Activated CD4-positive, alpha-beta T cell treated with anti-CD3 and anti-CD28 coated beads, Interleukin-2, amount 50 U/mL, for 1 hour (primary cell): Measurements from ENCODE around the gene LRG1.

Experiments used
- DNase-seq: peaks from one replicate; pipeline ENCODE4 v3.0.0-alpha.2; 2020

The LRG1 gene

GRCh38 chr19:4506449-4507149 lies 33.2 kb downstream of the LRG1 start:
- DNase-seq: no peak

- DNase-seq: no peak
Measured at GRCh38 chr19:4505570-4506448, 34.0 kb downstream of the LRG1 start.

DNA sequence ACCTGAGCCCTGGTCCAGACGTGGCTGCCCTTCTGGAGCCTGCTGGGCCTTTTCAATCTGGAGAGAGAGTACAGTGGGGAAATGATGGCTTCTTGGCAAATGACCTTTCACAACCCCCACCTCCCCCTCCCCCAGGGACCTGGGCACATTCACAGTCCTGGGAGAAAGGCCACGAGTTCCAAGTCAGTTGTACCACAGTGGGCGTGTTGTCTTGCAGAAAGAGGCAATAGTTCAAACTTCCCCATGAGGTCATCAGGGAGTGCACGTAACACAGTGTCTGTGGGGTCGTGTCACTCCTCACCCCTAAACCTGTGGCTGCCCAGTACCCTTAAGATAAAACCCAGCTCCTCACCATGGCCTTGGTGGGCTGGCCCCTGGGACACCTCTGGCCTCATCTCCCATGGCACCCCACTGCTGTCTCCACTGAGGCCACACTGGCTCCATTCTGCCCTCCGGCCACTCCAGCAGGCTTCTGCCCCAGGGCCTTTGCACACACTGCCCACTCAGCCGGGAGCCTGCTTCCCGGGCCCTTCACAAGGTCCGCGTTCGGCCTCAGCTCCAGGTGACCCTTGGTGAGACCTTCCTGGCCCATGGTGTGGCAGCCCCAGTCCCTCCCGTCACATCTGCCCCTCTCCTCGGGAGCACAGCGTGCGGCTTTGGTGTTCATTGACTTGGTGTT lies 34.8 kb downstream of the LRG1 start:
- DNase-seq: no peak

GRCh38 chr19:4504297-4504701 lies 35.5 kb downstream of the LRG1 start:
- DNase-seq: no peak

GRCh38 chr19:4503825-4504170 lies 36.0 kb downstream of the LRG1 start:
- no peak for DNase-seq

- no peak for DNase-seq
Measured at GRCh38 chr19:4503132-4503824, 36.6 kb downstream of the LRG1 start.

- DNase-seq: no peak
Measured at GRCh38 chr19:4502282-4503131, 37.3 kb downstream of the LRG1 start.

DNA sequence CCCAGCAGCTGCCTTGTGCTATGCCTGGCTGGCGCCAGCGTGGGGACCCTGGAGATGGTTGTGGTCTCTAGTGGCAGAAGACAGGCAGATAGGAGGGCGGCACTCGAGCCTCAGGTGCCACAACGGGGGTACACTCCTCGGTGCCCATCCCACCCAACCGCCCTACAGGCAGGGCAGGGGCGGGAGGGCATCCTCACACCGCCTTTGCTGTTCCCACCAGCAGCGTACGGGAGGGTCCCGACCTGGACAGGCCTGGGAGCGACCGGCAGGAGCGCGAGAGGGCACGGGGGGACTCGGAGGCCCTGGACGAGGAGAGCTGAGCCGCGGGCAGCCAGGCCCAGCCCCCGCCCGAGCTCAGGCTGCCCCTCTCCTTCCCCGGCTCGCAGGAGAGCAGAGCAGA lies 38.1 kb downstream of the LRG1 start:
- no peak for DNase-seq

DNA sequence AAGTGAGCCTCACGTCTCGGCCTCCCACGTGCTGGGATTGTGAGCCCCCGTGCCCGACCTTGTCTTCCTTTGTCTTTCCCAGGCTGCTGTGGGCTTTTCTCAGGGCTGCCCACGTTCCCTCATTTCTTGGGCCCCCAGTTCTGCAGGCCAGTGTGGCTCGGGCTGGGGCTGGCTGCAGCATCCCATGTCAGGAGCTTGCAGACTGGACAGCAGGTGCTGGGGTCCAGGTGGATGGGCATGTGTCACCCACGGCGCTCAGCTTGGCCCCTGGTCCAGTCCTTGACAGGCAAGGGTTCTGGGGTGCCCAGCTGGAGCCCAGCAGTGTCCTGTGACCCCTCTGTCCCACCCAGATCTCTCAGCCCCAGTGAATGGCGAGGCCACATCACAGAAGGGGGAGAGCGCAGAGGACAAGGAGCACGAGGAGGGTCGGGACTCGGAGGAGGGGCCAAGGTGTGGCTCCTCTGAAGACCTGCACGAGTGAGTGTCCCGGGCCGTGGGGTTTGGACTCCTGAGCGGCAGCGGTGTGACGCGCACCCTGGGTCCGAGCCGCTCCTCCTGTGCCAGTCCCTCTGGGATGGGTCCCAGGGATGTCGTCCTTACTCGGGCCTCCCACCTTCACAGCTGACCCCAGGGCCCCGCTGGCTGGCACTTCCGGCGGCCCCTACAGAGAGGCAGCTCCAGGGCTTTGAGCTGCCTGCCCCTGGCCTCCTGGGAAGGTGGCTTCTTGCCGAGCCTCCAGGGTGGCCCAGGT lies 38.8 kb downstream of the LRG1 start:
- DNase-seq: no peak

GRCh38 chr19:4499855-4500254 lies 40.0 kb downstream of the LRG1 start:
- no peak for DNase-seq

- no peak for DNase-seq
Measured at GRCh38 chr19:4499318-4499717, 40.5 kb downstream of the LRG1 start.

GRCh38 chr19:4498694-4499093 lies 41.1 kb downstream of the LRG1 start:
- no peak for DNase-seq

DNA sequence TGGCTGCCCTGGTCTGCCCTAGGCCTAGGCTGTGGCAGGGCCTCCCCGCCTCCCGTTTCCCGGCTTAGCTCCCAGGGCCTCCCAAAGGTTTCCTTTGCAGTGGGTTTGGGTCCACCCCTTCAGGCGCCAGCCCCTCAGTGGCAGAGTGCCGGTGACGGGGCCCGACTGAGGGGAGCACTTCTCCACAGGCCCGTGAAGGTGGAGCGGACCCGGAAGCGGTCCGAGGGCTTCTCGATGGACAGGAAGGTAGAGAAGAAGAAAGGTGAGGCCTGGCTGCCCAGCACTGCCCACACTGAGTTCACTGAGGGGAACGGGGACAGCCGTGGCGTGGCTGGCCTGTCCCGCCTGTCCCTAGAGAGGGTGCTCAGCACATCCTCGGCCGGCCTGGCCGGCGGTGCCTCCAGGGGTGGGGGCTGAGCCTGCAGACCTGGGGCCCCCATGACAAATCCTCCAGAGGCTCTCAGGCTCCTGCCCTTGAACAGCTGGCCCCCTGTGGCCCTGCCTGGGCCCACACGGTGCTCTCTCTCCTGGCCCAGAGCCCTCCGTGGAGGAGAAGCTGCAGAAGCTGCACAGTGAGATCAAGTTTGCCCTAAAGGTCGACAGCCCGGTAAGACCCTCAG lies 42.0 kb downstream of the LRG1 start:
- no peak for DNase-seq

DNA sequence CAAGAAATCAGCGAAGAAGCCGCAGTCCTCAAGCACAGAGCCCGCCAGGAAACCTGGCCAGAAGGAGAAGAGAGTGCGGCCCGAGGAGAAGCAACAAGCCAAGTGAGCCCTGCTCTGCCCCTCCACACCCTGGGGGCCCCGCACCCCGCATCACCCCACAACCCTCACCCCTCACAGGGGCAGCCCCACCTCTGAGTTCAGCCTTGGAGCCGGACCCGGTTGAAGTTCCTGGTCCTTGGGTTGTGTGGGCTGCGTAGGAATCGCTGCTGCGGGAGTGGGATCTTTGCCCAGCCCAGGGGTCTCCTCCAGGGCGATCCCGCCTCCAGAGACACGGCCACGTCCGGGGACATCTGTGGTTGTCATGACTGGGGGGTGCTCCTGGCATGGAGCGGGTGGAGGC lies 43.5 kb downstream of the LRG1 start:
- DNase-seq: no peak

GRCh38 chr19:4495471-4495870 lies 44.4 kb downstream of the LRG1 start:
- DNase-seq: no peak

GRCh38 chr19:4494691-4495064 lies 45.2 kb downstream of the LRG1 start:
- no peak for DNase-seq

GRCh38 chr19:4493929-4494690 lies 45.7 kb downstream of the LRG1 start:
- DNase-seq: no peak

GRCh38 chr19:4493104-4493928 lies 46.5 kb downstream of the LRG1 start:
- no peak for DNase-seq

DNA sequence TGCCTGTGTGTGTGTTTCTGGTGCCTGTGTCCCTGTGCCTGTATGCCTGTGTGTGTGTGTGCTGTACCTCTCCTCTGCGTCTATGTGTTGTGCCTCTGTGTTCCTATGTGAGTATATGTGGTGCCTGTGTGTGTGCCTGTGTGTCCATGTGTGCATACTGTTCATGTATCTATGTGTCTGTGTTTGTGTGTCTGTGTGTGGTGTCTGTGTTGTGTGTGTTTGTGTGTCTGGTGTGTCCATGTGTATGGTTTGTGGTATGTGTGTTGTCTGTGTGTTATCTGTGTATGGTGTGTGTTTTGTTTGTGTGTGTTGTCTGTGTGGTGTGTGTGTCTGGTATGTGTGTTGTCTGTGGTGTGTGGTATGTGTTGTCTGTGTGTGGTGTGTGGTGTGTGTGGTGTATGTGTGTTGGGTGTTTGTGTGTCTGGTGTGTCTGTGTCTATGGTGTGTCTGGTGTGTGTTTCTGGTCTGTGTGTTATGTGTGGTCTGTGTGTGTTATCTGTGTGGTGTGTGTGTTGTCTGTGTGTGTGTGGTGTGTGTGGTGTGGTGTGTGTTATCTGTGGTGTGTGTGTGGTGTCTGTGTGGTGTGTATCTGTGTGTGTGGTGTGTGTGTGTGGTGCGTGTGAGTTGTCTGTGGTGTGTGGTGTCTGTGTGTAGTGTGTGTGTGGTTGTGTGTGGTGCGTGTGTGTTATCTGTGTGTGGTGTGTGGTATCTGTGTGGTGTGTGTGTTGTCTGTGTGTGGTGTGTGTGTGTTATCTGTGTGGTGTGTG lies 47.3 kb downstream of the LRG1 start:
- DNase-seq: no peak
